GM19023 (cell line): ENCODE data around the gene THOP1.

Source experiments
- ATAC-seq: cut with Tn5 transposase; IDR thresholded peaks from one replicate; pipeline ENCODE4 v1.9.1; 2021; ENCODE audit warnings: mild to moderate bottlenecking, moderate library complexity; ENCODE audit not compliant: unreplicated experiment

Gene THOP1

DNA sequence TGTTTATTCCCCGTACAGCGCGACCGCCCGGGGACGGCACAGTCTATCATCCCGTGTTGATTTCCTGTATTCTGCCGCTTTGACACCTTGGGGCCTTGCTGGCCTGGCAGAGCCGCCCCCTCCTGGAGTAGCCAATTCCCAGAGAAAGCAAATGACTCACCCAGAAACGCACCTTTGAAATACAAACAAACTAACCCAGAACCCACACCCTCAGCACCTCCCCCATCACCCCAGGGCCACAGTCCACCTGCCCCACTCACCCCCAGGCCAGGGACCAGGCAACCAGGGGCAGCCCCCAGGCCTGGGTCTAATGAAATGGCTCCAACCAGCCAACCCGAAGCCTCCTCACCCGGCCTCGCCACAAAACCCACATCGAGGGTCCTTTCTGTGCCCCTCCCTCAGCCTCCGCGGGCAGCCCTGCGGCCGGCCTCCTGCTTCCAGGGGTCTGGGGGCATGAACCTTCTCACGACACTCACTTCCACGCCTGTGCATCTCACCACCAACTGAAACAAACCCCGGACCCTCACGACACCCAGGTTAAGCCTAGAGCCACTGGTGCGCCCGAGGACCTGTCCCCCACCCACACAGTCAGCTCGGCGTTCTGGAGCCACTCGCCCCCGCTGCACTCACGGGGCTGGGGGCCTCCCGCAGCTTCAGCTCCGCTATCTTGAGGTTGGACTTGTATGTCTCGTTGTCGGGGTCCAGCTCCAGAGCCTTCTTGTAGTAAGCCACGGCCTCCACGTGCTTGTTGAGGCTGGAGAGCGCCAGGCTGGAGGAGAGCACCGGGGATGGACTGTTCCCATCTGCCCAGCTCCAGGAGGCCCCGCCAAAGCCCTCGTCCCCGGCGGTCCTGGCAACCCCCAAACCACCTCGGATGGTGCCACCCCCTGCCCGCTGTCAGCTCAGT lies 23.2 kb upstream of the THOP1 start:
- ATAC-seq = no peak

DNA sequence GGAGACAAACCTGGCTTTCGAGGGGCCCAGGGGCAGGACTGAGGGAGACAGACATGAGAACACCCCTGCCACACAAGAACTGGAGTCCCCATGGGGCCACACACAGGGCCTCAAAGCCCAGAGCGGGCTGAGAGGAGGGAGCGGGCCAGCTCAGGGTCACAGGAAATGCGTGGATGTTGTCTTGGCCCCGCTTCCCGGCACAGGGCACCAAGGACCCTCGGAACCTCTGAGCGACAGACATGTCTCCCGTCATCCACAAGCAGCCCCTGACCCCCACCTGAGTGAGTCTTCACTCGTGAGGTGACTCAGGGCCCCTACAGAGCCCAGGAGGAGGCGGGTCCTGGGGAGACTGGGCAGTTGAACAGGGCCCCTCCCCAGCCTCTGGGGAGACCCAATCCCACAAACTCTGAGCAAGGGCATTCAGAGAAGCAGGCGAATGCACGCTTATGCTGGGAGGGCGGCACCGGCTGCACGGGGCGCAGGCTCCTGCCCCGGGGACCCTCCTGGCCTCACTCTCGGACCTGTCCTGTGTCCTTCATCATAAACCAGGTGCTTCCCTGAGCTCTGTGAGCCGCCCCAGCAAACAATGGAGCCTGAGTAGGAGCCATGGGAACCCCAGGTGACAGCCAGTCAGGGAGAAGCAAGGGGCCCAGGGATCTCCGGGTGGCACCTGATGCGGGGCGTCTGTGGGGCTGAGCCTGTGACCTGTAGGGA lies 22.4 kb upstream of the THOP1 start:
- ATAC-seq = no peak

DNA sequence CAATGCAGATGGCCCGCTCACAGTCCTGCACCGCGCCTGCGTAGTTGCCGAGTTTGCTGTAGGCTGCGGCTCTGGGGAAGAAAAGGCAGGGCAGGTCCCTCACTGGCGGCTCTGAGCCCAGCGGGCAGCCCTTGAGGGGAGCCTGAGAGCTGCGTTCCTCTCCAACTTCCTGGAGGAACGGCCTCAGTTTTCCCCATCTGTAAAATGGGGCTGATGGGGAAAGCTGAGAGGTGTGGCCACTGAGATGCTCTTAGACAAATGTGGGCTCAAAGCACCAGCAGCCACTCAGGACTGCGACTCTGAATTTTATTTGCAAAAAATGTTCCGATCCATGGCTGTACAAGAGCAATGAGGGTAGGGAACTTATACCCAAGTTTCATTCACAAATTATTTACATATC lies 21.6 kb upstream of the THOP1 start:
- no peak for ATAC-seq

DNA sequence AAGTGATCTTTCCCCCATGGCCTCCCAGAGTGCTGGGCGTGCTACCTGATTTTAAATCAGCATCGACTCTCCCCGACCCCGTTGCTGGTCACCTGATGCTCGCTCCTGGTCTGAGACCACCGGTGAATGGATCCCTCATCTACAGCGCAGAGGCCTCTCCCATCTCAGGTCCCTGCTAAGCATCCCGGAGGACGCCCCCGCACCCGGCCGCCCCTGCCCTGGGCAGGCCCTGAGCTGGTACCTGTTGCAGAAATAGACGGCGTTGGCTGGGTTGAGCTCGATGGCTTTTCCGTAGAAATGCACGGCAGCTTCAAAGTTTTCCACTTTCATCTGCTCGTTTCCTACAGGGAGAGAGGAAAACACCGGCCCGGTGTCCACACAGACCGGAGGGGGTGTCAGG lies 20.4 kb upstream of the THOP1 start:
- ATAC-seq = no peak

DNA sequence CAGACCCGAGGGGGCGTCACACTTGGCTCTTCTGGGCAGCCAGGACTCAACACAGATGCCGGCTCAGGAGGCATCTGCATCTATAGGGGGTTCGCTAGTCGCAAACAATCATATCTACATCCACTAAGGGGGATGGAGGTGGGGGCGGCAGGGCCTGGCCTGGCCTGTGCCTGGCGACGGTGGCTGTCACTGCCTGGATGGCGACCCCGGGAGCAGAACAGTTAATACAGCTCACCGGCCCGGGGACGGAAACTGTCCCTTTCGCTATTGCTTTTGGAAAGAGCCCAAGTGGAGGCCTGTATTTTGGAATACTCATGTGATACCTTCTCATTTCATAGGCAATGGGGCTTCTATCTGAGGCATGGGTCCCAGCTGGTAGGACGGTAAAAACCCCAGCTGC lies 19.9 kb upstream of the THOP1 start:
- no peak for ATAC-seq

DNA sequence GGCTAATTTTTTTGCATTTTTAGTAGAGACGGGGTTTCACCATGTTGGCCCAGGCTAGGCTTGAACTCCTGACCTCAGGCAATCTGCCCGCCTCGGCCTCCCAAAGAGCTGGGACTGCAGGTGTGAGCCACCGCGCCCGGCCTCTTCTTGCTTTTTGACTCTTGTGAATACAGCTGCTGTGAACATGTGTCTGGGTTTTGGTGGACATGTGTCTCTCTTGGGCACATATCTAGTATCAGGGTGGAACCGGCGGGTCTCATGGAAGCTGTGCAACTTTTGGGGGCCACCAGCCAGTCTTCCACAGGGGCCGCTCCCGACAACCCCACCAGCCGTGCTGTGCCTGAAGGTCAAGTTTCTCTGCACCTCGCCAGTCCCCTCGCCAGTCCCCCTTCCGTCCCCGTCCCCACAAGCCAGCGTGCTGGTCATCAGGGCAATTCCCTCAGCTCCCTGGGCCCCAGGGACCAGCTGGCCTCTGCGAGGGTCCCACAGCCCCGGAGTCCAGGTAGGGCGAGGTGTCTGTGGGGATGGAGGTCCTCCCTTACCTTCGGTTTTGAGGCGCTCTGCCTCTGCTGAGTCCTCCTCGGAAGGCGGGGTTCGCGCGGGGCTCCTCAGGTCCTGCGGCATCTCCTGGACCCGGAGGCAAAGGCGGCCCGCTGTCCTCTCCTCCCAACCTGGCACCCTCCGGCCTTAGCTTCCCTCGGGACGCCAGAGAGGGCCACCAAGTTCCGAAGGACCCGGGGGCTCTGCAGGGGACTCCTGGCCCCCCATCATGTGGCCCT lies 18.5 kb upstream of the THOP1 start:
- no peak for ATAC-seq

DNA sequence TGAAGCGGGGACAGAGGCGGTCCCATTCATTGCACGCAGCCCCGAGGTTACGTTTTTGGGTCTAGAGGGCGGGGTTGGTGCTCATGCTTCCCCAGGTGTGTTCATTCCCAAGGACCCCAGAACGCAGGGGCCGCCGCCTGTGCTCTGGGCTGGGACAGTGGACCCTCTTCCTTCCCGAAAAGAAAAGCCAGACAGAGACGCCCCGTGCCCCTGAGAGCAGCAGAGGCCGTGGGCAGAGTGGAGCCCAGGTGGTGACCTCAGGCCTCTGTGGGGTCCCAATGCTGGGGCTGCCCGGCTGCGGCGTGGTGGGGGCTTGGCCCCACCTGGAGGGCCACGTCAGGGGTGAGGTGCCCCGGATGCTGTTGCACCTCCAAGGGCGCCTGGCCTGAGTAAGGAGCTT lies 17.6 kb upstream of the THOP1 start:
- ATAC-seq = no peak

DNA sequence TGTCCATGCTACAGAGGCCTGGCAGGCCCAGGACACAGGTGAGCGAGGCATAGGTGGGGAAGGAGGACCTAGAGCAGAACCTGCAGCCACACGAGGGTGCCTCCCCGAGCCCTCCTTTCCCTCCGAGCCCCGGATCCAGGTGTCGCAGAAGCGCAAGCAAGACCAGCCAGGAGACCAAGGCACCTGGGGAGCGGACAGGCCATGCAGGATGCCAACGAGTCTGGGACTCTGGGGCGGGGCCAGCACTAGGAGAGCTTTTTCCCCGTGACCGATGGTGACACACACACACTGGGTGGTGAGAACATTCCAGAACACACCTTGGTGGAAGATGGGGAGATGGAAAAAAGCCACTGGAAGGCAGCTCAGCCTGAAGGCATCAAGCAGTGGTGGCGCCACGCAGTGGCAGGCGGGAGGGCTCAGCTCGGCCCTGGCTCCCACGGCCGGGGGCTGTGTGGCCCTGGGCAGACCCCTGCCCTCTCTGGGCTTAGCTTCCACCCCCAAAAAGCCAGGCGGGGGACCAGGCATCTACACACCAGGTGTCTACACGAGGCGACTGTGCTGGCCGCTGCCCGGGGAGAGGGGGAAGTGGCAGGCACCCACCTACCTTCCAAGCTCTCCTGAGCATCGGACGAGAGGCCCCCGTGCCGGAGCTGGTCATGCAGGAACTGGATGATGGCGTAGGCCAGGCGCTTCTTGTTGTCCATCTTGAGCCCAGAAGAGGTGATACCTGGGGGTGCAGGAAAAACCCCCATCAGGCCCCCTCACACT lies 16.8 kb upstream of the THOP1 start:
- ATAC-seq = no peak

DNA sequence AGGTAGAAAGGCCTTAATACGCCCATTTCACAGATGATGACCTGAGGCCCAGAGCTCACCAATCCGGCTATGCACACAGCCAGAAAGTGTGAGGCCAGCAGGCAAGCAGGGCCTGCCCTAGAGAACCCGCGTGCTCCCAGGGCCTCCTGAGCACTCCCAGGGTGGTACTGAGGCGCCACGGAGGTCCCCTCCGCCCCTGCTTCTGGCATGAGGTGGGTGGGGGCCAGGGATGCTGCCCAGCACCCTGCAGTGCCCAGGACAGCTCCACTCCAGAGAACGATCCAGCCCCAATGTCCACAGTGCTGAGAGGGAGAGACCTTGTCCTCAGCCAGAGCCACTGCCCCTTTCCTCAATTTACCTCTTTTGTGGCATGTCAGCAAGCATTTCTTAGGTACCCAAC lies 16.1 kb upstream of the THOP1 start:
- no peak for ATAC-seq

DNA sequence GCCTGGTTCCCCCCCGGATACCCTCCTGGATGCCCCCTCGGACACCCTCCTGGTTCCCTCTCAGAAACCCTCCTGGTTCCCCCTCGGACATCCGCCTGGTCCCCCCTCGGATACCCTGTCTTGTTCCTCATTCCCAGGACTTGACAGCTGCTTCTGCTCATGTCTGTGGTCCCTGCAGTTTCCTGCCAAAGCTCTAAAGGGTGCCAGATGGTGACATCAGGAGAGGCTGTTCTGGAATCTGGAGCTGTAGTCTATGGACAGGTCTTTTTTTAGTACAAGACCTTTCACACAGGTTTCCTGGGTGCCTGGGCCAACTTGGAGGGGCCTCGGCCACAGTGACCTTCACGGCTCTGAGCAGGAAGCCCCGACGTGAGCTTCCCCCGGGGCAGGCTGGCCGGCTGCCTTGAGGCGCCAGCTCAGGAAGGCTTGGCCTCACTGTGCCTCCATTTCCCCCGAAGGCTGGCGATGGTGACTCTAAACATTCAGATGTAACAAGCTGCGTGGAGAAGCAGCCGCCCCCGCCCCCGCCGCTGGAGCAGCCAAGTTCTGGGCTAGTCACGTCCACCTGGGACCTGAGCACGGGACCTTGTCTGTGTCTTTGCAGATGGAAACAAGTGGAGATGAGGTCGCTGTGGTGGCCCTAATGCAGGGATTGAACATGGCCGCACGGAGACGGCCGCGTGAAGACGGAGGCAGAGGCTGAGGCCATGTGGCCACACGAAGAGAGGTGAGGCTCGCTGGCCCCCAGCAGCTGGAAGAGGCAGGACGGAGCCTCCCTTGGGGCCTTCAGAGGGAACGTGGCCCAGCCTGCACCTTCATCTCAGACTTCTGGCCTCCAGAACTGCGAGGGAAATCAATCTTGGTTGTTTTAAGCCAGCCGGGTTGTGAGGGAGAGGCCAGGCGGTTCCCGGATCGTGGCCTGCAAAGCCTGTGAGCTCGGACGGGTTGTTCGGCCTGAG lies 15.0 kb upstream of the THOP1 start:
- ATAC-seq = no peak

DNA sequence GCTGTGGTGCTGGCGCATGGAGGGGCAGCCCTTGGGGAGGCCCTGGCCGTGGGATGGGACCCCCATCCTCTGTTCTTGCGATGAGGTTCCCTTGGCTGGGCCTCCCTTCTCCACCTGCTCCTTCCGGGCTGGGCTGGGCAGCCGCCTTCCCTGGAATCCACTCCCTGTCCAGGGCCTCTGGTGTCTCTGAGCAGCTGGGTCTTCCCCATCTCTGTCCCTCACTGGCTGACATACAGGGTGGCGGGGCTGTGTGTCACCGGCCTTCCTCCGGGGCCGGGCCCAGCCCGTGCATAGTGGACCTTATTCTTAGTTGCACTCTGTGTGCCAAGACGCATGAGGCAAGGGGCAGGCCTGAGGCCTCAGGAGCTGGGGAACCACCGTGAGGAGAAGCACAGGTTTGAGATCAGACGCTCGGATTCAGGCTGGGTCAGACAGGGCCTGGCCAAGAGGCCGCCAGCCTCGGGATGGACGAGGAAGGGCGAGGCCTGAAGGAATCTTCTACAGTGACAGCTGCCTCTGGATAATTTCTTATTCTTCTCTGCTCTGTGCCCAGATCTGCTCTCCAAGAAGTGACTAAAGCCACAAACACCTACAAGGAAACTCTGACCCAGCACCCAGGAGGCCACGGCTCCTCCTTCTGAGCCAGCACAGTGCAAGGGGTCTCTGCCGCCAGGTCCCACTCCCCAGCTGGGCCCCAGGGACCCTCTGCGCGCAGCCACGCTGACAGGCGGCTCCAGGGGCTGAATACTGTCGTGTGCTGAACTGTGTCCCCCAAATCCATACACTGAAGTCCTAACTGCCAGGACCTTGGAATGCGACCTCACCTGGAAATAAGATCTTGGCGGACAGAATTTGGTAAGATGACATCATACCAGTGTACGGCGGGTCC lies 13.3 kb upstream of the THOP1 start:
- no peak for ATAC-seq

DNA sequence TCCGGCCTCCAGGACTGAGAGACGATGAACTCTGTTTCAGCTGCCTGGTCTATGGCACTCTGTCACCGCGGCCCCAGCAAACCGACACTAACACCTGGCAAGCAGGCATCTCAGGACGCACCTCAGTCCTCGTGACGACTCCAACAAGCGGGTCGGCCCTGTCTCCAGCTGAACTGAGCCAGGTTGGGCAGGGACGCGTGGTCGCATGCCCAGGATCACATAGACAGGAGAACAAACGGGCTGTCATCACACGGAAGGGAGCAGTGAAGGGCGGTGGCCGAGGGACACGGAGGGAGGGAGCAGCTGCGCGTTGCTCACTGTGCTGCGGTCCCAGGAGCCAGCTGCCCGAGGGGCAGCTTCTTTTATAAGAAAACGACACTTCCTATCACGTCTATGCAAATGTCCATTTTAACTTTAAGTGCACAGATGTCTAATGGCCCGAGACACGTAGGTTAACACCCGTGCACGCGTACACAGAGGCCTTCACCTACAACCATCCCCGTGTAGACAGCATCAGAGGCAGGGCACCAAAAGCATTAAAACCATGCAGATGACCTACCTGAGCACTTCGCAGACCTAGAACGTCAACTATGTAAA lies 11.1 kb upstream of the THOP1 start:
- no peak for ATAC-seq

DNA sequence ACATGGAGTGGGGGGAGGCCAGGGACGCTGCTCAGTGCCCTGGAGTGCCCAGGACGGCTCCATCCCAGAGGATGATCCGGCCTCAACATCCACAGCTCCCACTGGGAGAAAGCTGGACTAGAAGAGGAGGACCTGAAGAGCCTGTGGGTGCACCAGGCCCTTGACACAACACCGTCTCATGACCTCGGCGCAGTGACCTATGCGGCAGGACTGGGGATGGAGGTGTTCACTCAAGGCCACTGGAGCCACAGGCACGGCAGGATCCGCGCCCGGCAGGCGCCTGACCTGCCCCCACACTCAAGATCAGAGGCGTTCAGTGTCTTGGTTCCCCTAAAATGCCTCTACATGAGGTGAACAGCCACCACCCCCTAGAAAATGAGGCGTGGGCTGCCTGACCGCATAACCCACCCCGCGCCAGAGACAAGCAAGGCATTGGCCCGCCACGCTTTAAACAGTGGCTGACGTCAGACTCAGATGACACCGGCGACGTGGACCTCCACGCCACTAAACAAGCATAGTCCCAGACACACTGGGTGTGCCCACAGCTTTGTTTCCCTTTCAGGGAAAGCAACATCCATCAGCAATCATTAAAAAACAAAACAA lies 10.2 kb upstream of the THOP1 start:
- no peak for ATAC-seq

DNA sequence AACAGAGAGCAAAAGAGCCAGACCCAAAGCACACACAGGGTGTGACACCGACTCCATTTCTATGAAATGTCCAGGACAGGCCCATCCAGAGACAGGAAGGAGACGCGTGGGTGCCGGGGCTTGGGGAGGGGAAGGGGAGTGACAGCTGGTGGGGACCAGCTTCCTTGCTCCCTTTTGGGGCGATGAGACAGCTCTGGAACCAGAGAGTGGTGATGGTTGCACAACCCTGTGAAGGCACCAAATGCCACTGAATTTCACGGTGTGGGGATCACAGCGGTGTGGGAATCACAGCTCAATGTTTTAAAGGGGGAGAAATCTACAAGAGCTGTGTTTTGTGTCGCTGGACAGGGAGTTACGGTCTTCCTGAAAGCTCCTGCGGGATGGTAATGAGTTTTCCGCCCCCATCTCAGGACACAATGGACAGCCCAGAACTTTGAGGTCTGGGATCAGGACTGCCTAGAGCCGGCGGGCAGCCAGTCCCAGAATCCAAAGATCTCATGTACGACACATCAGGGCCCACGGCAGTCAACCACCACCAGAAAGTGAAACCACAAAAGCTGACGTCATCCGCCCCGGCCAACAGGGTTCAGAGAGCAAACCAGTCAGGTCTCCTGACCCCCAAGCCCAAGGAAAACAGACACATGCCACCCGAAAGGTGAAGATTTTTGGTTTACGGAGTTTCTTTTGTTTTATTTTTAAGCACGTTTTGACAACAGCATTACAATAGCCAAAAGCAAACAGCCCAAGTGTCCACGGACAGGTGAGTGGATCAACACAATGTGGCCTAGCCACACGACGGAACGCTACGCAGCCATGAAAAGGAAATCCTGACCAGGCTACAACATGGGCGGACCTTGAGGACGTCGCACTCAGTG lies 9.5 kb upstream of the THOP1 start:
- ATAC-seq = no peak

DNA sequence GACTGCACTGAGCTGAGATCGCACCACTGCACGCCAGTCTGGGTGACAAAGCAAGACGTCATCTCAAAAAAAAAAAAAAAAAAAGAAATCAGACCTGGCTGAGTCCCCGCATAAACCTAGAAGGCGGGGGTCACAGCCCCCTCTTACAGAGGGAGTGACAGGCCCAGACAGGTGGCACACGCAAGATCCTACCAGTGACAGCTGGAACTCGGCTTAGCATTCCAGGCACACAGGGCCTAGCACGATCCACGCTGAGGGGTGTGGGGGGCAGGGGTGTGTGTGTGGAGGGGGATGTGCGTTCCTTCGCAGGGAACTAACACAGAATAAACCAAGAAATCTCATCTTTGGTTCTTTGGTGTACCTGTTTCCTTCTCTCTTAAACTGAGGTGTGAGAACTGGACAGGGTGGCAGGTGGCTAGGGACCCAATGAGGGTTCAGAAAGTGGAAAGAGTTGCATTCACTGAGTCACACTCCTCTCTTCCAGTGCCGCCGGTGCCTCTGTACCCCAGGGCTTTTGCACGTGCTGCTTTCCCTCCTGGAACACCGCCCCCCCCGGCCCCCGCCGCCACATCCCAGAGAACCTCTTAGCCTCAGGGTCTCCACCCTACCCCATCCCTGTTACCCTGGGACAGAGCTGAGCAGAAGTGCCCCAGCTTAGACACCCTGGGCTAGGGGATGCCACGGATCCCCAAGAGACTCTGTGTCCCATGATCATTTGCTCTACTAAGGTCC lies 7.2 kb upstream of the THOP1 start:
- ATAC-seq = no peak

DNA sequence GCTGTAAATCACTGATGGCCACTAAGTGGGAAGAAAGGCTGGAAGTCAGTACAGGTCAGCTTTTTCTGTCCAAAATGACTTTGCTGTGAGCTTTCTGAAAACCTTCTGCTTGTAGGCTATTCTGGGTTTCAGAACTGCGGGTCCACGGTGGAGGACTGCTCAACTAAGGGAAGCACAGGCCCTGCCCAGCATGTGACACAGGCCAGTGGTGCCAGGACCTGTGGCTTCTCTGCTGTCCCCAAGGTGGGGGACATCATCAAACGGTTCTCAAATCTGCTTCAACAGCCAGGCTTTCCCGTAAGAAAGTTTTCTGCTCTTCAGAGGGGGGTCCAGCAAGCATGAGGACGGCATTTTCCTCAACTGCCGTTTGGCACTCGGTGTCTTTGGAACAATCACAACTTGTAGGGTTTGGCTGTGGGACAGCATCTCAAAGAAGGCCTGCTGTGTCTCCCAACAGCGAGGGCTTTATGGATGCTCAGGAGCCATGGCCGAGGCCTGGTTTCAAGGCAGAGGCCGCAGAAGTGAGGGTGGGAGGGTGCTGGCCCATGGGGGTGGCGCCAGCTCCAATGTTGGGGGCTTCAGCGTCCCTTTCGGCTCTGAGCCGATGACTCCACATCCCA lies 6.1 kb upstream of the THOP1 start:
- ATAC-seq = no peak
